Central memory CD4-positive, alpha-beta T cell (primary cell): Measurements from ENCODE around the gene E2F3.
A peak's percentile ranks its signal among the peaks of the same experiment; 100 is the strongest.
"Not testable (repeated sequence)": the region's sequence is repeated elsewhere in the genome, so short reads cannot be mapped to it uniquely, and the experiment has no call there.

Experiments
- DNase-seq: peaks from one replicate; pipeline ENCODE4 v3.0.0; 2022

Gene E2F3

DNA sequence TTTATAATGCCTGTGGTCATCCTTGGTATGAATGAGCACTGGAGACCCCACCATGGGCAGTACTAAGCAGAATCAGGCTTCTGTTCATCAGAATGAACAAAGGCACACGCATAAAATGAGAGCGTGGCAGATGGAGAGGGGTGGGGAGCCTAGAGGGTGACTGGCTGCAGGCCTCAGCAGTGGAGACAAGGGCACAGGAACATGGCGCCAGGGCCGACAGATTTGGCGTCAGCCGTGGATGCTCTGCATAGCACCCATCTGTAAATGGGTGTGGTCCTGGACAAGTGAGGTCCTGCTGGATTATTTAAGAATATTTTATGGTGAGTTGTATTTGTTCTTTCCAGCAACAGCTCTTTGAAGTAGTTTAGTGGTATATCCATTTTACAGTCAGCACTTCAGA, 33.1 kb downstream of the E2F3 start:
- no peak for DNase-seq

DNA sequence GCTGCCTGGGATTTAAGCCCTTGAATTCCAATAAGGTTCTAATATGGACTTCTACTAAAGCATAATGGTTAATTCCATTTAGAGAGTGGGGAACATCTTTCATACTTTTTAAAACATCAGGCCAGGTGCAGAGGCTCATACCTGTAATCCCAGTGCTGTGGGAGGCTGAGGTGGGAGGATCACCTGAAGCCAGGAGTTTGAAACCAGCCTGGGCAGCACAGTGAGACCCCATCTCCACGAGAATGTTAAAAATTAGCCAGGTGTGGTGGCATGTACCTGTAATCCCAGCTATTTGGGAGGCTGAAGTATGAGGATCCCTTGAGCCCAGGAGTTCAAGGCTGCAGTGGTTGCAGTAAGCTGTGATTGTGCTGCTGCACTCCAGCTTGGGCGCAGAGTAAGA, 35.0 kb downstream of the E2F3 start:
- no peak for DNase-seq

DNA sequence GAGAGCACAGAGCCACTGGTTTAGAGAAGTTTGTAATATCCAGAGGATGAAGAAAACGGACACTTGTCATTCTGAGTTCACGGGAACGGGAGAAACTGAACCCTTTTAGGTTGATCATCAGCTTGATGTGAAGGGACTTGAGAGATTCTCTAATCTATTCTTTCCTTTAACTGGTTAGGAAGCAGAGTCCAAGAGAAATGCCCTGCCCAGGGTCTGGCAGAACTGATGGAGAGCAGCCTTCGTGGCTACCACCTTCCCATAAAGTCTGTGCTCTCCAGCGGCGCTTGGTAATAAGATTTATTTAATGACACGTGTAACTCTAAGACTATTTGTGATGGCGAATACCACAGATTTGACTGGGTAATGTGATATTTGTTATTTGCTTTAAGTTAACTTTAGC, 36.0 kb downstream of the E2F3 start:
- DNase-seq, result no peak

DNA sequence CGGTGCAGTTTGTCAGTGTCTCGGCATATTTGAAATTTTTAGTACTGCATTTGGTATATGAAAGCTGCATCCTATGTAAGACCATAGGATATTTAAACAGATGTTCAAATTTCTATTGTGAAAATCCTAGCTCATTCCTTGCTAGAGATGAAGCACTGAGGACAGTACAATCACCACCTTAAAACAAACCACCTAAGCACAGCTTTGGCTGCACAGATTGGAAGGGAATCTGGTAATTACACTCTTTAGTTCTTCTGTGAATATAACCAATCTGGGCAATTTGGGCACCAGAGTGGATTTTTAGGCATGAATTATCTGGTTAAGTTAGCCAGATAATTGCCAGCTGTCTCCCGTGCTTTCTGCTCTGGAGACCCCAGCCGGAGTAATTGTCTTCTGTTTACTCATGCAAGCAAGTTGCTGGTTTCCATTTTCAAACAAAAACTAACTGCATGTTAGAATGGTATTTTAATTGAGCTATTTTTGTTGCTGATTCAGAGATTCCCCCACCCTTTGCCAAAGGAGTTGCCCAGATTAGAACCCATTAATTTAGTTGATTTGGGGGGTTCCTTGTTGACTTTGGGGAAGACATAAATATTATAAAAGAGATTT, 36.9 kb downstream of the E2F3 start:
- no peak for DNase-seq

DNA sequence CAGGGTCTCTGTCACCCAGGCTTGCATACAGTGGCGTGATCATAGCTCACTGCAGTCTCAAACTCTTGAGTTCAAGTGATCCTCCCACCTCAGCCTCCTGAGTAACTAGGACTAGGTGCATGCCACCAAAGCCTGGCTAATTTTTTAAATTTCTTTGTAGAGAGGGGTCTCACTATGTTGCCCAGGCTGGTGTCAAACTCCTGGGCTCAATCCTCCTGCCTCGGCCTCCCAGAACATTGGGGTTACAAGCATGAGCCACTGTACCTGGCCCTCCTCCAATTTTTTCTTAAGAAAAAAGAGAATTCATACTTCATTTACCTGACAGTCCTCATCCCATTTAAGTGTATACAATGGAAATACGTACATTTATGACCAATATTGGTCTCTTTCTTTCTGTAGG, 37.9 kb downstream of the E2F3 start:
- DNase-seq, result no peak

DNA sequence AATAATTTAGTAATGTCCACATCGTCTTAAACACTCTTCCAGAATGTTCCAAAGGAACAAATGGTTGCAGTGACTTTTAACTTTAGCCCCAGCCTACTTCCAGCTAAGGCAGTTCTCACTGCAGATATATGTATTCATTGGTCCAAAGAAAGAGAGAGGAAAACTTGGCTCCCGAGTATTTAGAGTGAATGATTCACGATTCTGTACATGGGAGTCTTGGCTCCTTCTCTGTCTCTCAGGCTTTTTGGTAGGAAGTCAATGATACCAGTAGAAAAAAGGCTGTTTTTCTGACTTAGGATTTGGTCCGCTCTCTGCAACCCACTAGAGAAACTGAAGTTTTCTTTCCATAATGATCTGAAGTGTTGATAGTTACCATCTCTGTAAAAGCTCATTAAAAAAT, 38.6 kb downstream of the E2F3 start:
- DNase-seq, result no peak

DNA sequence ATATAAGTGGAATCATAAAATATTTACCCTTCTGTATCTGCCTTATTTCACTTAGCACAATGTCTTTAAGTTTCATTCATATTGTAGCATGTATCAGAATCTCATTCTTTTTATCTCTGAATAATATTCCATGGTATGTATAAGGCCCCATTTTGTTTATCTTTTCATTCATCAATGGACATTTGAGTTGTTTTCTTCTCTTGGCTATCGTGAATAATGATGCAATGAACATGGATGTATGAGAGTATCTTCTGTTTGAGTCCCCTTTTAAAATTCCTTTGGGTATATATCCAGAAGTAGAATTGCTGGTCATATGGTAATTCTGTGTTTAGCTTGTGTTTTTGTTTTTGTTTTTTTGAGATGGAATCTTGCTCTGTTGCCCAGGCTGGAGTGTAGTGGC, 39.6 kb downstream of the E2F3 start:
- DNase-seq, result no peak

DNA sequence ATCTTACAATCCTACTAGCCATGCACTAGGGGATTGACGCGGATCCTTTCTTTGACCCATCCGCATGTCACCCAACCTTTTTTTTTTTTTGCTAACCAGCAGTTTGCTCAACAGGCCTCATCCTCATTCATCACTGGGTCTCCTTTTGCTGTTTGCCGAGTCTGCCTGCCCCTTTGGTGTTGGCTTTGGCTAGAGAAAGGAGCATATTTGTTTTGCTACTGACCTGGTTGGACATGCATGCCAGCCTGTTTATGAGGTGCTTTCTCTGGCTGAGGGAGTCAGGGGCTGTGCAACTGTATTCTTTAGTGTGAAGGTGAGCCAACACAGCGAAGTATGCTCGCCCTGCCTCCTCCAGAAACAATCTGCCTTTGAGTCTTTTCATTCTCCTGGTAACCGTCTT, 40.2 kb downstream of the E2F3 start:
- no peak for DNase-seq

DNA sequence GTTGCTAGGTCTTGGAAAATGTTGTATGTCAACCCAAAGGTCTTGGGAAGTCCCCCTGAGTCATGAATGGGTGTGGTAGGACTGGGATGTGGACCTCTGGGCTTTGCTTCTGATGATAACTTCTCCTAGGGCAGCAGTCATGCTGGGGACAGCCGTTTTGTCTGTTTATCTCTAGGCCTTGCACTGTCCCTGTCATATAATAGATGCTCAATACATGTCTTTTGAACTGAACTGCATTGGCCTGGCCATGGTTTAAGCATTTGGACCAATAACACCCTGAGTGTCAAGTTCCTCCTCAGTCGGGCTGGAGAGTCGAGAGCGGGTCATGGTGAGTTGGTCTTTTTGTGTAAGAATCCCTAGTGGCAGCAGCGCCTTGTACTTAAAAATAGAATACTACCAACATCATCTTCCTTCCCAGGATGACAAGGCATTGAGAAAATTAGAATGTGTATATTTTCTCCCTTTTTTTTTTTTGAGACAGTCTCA, 43.1 kb downstream of the E2F3 start:
- DNase-seq, result no peak

DNA sequence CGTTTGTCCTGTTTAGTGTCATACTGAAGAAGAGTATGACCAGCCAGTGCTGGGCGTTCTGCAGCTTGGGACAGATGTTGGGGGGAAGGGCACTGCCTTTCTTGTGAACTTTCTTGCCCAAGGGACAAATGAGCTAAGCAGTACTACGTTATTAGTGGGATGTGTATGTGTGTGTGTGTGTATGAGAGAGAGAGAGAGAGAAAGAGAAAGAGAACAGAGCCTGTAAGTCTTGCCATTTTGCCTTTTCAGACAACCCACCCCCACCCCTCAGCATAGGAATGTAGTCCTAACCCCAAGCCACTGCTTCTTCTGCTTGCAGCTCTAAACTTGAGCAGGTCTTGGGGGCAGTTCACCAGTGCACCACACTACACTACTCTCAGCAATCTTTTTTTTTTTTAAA, 45.5 kb downstream of the E2F3 start:
- DNase-seq, result no peak

DNA sequence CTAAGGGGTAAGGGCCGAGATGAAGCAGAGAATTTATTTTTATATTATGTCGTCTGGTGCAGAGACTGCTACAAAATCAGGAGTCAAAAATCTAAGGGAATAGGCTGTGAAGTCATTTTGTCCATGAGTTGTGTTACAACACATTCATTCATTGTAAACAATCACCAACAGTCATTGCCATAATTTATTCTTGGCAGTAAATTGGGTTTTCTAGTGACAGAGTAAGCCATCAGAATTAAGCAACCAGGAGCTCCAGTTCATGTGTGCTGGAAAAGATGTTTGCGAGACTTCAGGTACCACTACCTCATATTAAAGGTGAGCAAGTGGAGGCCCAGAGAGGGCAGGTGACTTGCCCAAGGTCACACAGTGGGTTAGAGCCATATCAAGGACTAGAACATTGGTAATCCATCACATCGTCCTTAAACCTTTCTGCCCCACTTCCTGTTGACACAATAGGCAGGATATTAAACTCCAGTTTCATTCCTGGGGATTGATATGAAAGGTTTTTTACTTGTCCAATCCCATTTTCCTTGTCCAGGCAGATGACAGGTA, 46.0 kb downstream of the E2F3 start:
- DNase-seq, result no peak

DNA sequence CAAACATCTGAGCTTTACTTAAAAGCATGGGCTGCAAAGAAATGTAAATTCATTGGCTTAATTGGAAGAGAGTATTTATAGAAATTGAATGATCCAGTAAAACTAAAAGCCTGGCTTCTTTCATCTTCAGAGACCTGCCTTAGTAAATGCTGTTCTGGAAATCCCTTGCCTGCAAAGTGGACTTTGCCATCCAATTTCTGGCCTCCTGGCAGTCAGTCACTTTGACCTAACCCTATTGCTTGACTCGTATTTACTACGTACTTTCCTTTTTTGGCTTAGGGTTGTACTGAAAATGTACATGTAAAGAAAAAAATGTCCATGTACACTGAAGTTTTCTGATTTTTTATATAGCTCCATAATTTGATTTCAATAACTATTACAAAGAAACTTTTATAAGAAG, 47.1 kb downstream of the E2F3 start:
- no peak for DNase-seq

DNA sequence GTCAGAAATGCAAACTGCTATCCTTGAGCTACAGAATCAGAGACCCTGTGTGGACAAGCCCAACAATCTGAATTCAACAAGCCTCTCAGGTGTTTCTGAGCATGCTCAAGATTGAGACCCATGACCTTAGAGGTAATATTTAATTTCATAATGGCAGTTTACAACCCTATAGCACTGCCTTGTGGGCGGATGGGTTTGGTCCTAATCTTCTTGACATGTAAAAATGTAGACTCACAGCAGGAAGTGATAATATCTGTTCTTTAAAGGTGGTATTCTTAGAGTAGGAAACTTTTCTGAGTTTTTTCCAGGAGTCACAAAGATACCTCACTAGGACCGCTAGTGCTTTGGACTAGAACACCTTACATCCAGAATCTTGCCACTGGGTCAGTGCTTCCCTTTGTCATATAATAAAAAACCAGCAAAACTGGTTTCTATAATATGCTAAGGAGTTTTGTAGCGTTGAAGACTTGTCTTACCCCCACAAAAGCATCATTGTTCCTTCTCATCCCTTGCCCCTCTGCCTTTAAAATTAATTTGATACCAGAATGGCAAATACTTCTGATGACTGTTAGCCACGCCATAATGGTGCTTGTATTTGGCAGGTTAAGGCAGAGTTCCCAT, 52.6 kb downstream of the E2F3 start:
- peak; percentile 18 for DNase-seq

DNA sequence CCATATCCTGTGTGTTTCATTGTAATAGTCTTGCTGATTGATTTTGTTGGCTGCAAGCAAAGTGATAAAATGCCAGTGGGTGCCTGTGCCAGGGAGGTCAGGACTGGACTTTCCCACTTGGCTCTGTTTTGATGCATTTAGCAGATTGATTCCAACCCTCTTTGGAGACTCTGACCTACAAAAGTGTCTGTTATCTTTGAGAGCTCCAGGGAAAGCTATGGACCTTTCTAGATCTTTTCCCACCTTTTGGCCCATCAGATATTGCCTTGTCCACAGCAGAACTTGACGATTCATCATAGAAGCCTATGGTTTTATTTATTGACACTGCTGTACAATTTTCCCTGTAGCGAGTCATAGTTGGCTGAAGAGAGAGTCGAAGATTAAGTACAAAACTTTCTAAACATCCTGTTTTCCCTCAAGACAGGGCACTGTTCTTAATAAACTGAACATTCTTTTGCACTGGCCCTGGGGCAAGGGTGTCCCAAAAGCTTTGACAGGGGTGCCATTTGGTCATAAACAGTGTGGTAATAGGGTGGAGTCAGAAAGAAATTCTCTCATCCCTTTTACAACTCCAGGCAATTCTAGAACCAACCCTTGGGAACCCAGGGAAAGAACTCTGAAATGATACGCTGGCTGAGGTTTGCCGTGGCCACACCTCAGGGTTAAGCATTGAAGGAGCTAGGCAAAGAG, 53.7 kb downstream of the E2F3 start:
- no peak for DNase-seq

DNA sequence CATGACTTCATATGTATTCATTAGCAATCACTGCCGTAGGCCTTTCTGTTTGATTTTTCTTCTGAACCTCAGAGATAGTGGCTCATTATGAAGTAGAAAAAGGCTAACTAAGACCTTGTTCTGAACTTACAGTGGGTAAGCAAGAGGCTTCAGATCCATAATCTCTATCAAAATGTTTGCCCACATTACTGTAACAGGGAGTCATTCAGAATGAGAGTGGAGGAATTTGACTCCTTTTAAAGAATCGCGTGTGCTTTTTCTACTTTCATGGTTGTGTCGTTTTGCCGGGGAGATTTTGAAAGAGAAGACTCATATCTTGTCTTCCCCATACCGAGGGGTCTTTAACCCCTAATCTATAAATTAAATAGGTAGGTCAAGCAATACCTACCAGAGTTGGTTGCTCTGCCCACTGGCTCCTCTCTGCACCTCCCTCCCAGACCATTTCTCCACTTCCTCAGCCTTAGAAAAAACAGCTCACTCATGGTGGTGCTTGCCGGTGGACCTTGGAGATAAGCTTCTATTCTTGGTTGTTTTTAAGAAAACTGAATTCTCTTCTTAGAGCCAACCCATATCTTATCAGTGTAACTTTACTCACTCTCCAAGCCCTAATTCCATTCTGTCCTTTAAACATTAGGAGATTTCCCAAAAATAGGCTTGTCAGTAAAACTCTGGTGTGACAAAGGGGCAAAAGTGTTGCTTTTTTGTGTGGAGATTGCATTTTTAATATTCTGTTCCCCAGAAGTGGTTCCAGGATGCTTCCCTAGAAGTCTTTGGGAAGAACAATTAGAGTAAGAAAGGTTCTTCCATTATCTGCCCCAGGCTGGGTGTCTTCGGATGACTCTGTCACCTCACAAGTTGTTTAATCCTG, 56.6 kb downstream of the E2F3 start:
- DNase-seq, result no peak

DNA sequence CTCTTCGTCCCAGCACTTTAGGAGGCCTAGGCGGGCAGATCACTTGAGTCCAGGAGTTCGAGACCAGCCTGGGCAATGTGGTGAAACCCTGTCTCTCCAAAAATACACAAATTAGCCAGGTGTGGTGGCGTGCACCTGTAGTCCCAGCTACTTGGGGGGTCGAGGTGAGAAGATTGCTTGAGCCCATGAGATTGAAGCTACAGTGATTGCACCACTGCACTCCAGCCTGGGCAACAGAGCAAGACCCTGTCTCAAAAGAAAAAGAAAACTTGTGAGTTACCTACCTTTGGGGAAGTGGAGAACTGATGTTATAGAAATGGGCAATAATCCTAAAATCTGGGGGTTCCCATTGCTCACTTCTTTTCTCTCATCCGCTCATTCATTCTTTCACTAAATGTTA, 58.0 kb downstream of the E2F3 start:
- DNase-seq, result no peak

DNA sequence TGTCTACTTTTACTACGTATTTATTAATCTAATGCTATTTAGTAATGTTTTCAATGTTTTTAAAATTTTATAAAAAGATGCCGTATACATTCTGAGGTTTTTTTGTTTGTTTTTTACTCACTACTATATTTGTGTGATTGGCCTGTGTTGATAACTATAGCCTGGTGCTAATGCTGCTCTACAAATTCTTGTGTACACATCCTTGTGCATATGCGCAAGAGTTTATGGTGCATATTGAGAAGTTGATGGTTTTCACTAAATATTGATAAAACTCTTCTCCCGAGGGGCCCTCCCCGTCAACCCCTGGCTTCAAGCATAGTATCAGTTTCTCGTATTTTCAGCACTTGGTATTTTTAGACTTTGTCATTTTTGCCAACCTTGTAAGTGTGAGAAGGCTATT, 59.9 kb downstream of the E2F3 start:
- no peak for DNase-seq

DNA sequence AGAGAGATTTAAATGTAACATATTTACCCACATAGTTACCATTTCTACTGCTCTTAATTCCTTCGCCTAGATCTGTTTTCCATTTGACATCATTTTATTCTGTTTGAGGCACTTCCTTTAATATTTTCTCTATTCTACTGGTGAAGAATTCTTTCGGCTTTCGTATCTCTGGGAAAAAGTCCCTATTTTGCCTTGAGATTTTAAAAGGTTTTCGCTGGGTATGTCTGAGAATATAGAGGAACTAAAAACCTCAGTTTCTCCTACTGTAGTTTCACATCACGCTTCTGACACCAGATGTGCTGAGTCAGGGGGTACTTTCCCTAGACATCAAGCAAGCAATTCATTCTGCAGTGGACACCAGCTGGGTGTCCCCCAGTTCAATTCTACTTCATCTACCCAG, 61.7 kb downstream of the E2F3 start:
- no peak for DNase-seq

DNA sequence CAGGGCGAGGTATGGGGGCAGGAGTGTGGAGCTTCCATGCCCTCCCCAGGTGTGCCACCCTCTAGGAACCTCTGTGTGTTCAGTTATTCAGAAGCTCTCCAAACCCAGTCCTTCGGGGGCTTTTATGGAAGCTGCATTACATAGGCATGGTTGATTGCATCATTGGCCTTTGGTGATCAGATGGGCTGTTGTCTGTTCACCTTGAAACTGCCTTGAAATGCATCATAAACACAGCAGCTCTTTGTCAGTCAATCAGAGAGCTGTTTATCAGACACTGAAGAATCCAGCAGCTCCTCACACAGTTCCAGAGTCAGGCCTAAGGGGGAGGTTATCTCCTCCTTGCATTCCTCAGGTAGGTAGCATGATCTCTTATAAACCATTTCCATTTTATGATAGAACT, 62.4 kb downstream of the E2F3 start:
- no peak for DNase-seq

DNA sequence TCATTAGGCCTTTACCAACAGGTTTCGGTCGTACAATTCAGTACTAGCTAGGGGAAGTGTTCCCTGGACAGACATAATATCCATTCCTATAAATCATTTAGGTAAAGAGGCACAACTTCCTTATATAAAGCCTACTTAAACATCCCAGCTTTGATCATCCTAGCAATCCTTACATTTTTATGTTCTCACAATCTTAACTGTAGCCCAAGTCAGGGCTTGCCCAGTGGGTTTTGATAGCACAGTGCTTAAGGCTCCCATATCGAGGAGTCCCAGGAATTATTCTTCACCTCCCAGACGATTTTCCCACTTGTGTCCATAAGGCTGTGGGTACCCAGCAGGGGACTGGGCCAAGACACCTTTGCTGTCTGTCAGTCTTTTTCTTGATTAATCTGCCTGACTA, 63.2 kb downstream of the E2F3 start:
- no peak for DNase-seq

DNA sequence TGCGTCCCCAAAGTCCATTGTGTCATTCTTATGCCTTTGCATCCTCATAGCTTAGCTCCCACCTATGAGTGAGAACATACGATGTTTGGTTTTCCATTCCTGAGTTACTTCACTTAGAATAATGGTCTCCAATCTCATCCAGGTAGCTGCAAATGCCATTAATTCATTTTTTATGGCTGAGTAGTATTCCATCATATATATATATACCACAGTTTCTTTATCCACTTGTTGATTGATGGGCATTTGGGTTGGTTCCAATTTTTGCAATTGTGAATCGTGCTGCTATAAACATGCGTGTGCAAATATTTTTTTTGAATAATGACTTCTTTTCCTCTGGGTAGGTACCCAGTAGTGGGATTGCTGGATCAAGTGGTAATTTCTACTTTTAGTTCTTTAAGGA, 63.9 kb downstream of the E2F3 start:
- DNase-seq, result not testable (repeated sequence)

DNA sequence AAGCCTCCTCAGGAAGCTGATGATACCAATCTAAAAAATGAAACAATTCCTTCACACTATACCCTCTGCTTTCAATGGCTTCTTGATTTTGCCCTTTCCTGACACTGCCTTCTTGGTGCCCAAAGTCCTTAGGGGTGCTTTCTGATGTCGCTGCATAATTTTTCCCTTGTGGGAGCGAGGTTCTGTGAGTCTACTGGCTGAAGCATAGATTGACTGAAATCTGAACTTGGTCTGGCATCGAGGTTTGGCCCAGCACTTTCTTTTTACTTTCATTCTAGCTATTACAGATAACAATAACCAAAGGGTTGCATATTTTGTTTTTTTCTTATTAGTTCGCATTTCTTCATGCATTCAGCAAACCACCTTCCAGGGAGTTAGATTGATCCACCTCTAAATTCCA, 65.8 kb downstream of the E2F3 start:
- no peak for DNase-seq

DNA sequence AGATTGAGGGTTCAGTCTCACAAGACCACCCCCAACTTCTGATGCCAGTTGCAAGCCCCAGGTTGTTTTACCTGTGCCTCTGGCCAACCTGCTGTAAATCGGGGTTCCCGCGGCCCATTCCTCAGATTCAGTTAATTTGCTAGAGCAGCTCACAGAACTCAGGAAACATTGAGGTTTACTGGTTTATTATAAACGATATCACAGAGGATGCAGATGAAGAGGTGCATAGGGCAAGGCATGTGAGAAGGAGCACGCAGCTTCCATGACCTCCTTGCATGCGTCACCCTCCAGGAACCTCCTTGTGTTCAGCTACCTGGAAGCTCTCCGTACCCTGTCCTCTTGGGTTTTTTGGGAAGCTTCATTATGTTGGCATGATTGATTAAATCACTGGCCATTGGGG, 66.5 kb downstream of the E2F3 start:
- no peak for DNase-seq
